K562 (cell line): ENCODE results near the gene LRFN2. TPM values are rescaled to one million over a fixed set of nuclear protein-coding genes. Genes with fewer than 3 reads are reported as not detected.

ENCODE experiments used
- ATAC-seq: fragments of 200-7000 bp; cut with Tn5 transposase; 3 replicates; pipeline ENCODE4 v1.9.1; 2020; ENCODE audit warnings: moderate library complexity
- BruUV-seq: library from RNA; stranded (reverse); fragments of 400-500 nt; replicated peaks from 2 replicates; lab custom pipeline; 2021; lab: Mats Ljungman, UMichigan
- CTCF ChIA-PET: fragments of 300-600 bp; formaldehyde crosslinking; extraction: SDS; loops from one replicate; lab custom pipeline; 2021; ENCODE audit warnings: low intra/inter-chr PET ratio; lab: Yijun Ruan, JAX
- POLR2A ChIA-PET: fragments of 300-600, 350-650 bp; sonication (Branson Sonifier 250); formaldehyde crosslinking; extraction: SDS; loops from one replicate; lab custom pipeline; 2021; ENCODE audit warnings: antibody characterized with exemption, inconsistent platforms; lab: Yijun Ruan, JAX
- DNase-seq, 4 experiments: peaks; one replicate each; pipeline versions ENCODE4 v3.0.0 to v3.0.0-alpha.2; 2011 to 2018; ENCODE audit warnings: low spot score in 3 of 4, mixed read lengths in 3 of 4; ENCODE audit errors: extremely low read depth in 1 of 4
- FAIRE-seq: peaks from 2 replicates; lab custom pipeline; 2011; peaks lifted over from hg19 to GRCh38; lab: Jason Lieb, UNC
- H2AFZ ChIP-seq: 2 replicates; pipeline ENCODE4 v1.6.0; 2011; ENCODE audit warnings: low read depth, low read length, control low read depth, inconsistent platforms
- H3K27ac ChIP-seq: fragments of 200-600 bp; 3 replicates; pipeline ENCODE4 v1.8.0; 2011; ENCODE audit warnings: low read depth, mild to moderate bottlenecking, control low read depth, inconsistent platforms, low read length, moderate library complexity, mixed read lengths; ENCODE audit errors: extremely low read depth
- H3K27me3 ChIP-seq, 2 experiments: fragments of 300-600 bp in 1 of 2; 2 replicates in 1 of 2; 3 replicates in 1 of 2; pipeline versions ENCODE4 v1.6.0 to v1.8.0; 2011; ENCODE audit warnings: inconsistent platforms in 2 of 2, low read length in 2 of 2, mild to moderate bottlenecking in 1 of 2, mixed read lengths in 1 of 2, moderate library complexity in 1 of 2; ENCODE audit not compliant: control insufficient read depth in 2 of 2, insufficient read depth in 2 of 2
- H3K36me3 ChIP-seq: fragments of 300-600 bp; 3 replicates; pipeline ENCODE4 v1.8.0; 2011; ENCODE audit warnings: mild to moderate bottlenecking, low read length, inconsistent platforms; ENCODE audit not compliant: control insufficient read depth, insufficient read depth
- H3K4me1 ChIP-seq, 2 experiments: fragments of 200-600 bp in 1 of 2; replicated peaks in 1 of 2; 2 replicates in 1 of 2; 3 replicates in 1 of 2; pipeline versions ENCODE4 v1.5.1 to v1.8.0; 2011; ENCODE audit warnings: inconsistent platforms in 2 of 2, low read length in 2 of 2, mild to moderate bottlenecking in 1 of 2, mixed read lengths in 1 of 2, moderate library complexity in 1 of 2; ENCODE audit not compliant: control insufficient read depth in 2 of 2, insufficient read depth in 2 of 2
- H3K4me2 ChIP-seq: 2 replicates; pipeline ENCODE4 v1.6.1; 2011; ENCODE audit warnings: low read length, control low read depth, inconsistent platforms, mixed read lengths; ENCODE audit not compliant: insufficient read depth
- H3K4me3 ChIP-seq: fragments of 200-600 bp; sonication (generic), shearing (Covaris generic); 2 replicates; pipeline ENCODE4 v1.5.1; 2016; ENCODE audit warnings: control low read depth, inconsistent platforms
- H3K79me2 ChIP-seq: fragments of 200-600 bp; 3 replicates; pipeline ENCODE4 v1.8.0; 2011; ENCODE audit warnings: low read length, inconsistent platforms; ENCODE audit not compliant: control insufficient read depth, insufficient read depth
- H3K9ac ChIP-seq, 2 experiments: 2 replicates each; pipeline versions ENCODE4 v1.6.0 to v1.6.1; 2011; ENCODE audit warnings: low read depth in 2 of 2, low read length in 2 of 2, control low read depth in 1 of 2, inconsistent platforms in 1 of 2, mild to moderate bottlenecking in 1 of 2, mixed read lengths in 1 of 2; ENCODE audit not compliant: insufficient read depth in 1 of 2
- H3K9me1 ChIP-seq: one replicate; pipeline ENCODE4 v1.6.0; 2011; ENCODE audit warnings: inconsistent platforms, mild to moderate bottlenecking, low read length, moderate library complexity; ENCODE audit not compliant: control insufficient read depth, insufficient read depth
- H3K9me3 ChIP-seq: replicated peaks from 2 replicates; pipeline ENCODE4 v1.5.1; 2011; ENCODE audit warnings: low read depth, low read length, inconsistent platforms; ENCODE audit not compliant: control insufficient read depth, insufficient read depth
- H4K20me1 ChIP-seq: replicated peaks from 2 replicates; pipeline ENCODE4 v1.6.1; 2011; ENCODE audit warnings: low read length, inconsistent platforms, mixed read lengths; ENCODE audit not compliant: control insufficient read depth, insufficient read depth
- ATF2 ChIP-seq: sonication (generic); formaldehyde crosslinking; IDR thresholded peaks from 2 replicates; pipeline ENCODE4 v1.8.1; 2022; ENCODE audit warnings: missing genetic modification reagents
- CBFA2T2 ChIP-seq: fragments of 450-650 bp; conservative IDR thresholded peaks from 2 replicates; pipeline ENCODE4 v1.6.1; 2017; ENCODE audit warnings: mild to moderate bottlenecking
- CBFA2T3 ChIP-seq: fragments of 450-650 bp; IDR thresholded peaks from 2 replicates; pipeline ENCODE4 v1.6.1; 2017
- DEAF1 ChIP-seq: fragments of 450-650 bp; formaldehyde crosslinking; IDR thresholded peaks from 2 replicates; pipeline ENCODE4 v1.4.0; 2020; ENCODE audit warnings: mild to moderate bottlenecking, moderate library complexity
- ETS1 ChIP-seq: conservative IDR thresholded peaks from 2 replicates; pipeline ENCODE4 v1.6.1; 2011; ENCODE audit warnings: low read depth, mild to moderate bottlenecking, low read length; ENCODE audit not compliant: control insufficient read depth
- HDAC1 ChIP-seq, 2 experiments: fragments of 450-650 bp; IDR thresholded peaks; 2 replicates each; pipeline ENCODE4 v1.6.1; 2016 to 2017; ENCODE audit warnings: inconsistent platforms in 1 of 2, mild to moderate bottlenecking in 1 of 2, moderate library complexity in 1 of 2
- MAX ChIP-seq: sonication (generic); formaldehyde crosslinking; IDR thresholded peaks from 2 replicates; pipeline ENCODE4 v1.9.0; 2022; ENCODE audit warnings: mild to moderate bottlenecking, missing genetic modification reagents
- TEAD1 ChIP-seq, 2 experiments: fragments of 450-650 bp in 1 of 2; sonication (generic) in 1 of 2; formaldehyde crosslinking; IDR thresholded peaks; 2 replicates each; pipeline versions ENCODE4 v1.4.0 to v1.8.0; 2020 to 2022; ENCODE audit warnings: mild to moderate bottlenecking in 2 of 2, missing genetic modification reagents in 1 of 2
- THRA ChIP-seq: fragments of 450-650 bp; IDR thresholded peaks from 2 replicates; pipeline ENCODE4 v1.6.1; 2017; ENCODE audit warnings: mild to moderate bottlenecking, moderate library complexity
- in situ Hi-C: fragments of 300-500 bp; cut with MboI; formaldehyde crosslinking; loops from 4 replicates; pipeline ENCODE4 v1.15.0; 2018; ENCODE audit warnings: inconsistent platforms, mixed read lengths
- intact Hi-C: fragments of 100-400 bp; cut with micrococcal nuclease; formaldehyde crosslinking; loops from 2 replicates; pipeline ENCODE4 v1.14.2; 2022
- polyA plus RNA-seq, 8 experiments: library from polyadenylated mRNA; depleted of rRNA in 4 of 8; stranded (reverse) in 5 of 8; unstranded in 3 of 8; fragments of >200 nt; fragmentation: Nextera tagmentation in 2 of 8; fragmentation: Illumina TruSeq in 1 of 8; extraction: Ambion mirVana in 2 of 8; extraction: Trizol in 1 of 8; gene quantifications; 2 replicates each; pipeline versions ENCODE4 v1.2.1 to v1.2.3, GENCODE V29; 2011 to 2014; ENCODE audit warnings: inconsistent platforms in 1 of 8, missing spikeins in 1 of 8
- total RNA-seq, 7 experiments: library from RNA; depleted of rRNA in 6 of 7; stranded (reverse); fragments of >200 nt in 6 of 7; fragmentation: Illumina TruSeq in 2 of 7; extraction: Trizol in 2 of 7; gene quantifications; 2 replicates each; pipeline versions ENCODE4 v1.2.1 to v1.2.3, GENCODE V29; 2011 to 2021; ENCODE audit warnings: low replicate concordance in 1 of 7

The LRFN2 gene
- total and polyA plus RNA-seq, 9 of the 15 experiments (the other 6 are each of a cell fraction or from before 2014, with no cell fraction given) = not detected

- TF ChIP-seq ATF2 (CRISPR knock-in tag) = no peak
- TF ChIP-seq CBFA2T3 = no peak
- TF ChIP-seq DEAF1 (CRISPR knock-in tag) = no peak
Observed at GRCh38 chr6:40355066-40355465, 232.1 kb downstream of the LRFN2 start (continued).

GRCh38 chr6:40353967-40354452, 233.2 kb downstream of the LRFN2 start:
- no peak for FAIRE-seq
- no peak overlapping the region for H3K9ac ChIP-seq
- TF ChIP-seq ETS1 (no peak), CBFA2T2 (no peak), HDAC1 (IDR thresholded peaks at IDR 0.05) (no peak), TEAD1 (CRISPR knock-in tag; IDR thresholded peaks at IDR 0.05) (no peak), THRA (no peak), MAX (no peak)
- no peaks in the 10 kb centered on the region for H3K9me3 ChIP-seq
- H3K27me3 ChIP-seq = peaks cover 0 to 17% of the 10 kb centered on the region in 2 experiments; a peak in 2 of 5 replicates
- H3K4me1 ChIP-seq = no peaks in the 10 kb centered on the region
- peaks cover 7% of the 10 kb centered on the region; the same call in 1 of the 2 replicates for H4K20me1 ChIP-seq
- CTCF ChIA-PET = no interaction called here
- H3K36me3 ChIP-seq = no peaks in the 10 kb centered on the region
- DNase-seq = peak in 2 of 4 experiments; percentile 3 to 5
- H3K4me2 ChIP-seq = no peak overlapping the region
- POLR2A ChIA-PET = interaction anchor here (0.6 kb wide), 2 partner anchors 9 to 801 kb away, joined by 3 read pairs; no protein-coding TSS in a partner anchor
- no peaks in the 10 kb centered on the region for H3K9me1 ChIP-seq
- H3K27ac ChIP-seq = no peak overlapping the region
- BruUV-seq = no TSS peak
- in situ Hi-C loops = no loop called here
- no peaks in the 10 kb centered on the region for H3K79me2 ChIP-seq
- intact Hi-C loops = no loop called here
- no peak overlapping the region for H3K4me3 ChIP-seq
- H2AFZ ChIP-seq = no peak overlapping the region
- ATAC-seq = no peak
